HG03103 (cell line): ENCODE measurements around the gene RPL32.
"Not testable (repeated sequence)": the region's sequence is repeated elsewhere in the genome, so short reads cannot be mapped to it uniquely, and the experiment has no call there.

ENCODE experiments used
- ATAC-seq: cut with Tn5 transposase; IDR thresholded peaks from one replicate; pipeline ENCODE4 v1.9.1; 2021; ENCODE audit warnings: low read depth; ENCODE audit not compliant: unreplicated experiment

RPL32 gene

GRCh38 chr3:12810013-12810780 lies 31.2 kb downstream of the RPL32 start:
- ATAC-seq: peak; percentile 98

GRCh38 chr3:12809435-12809834 lies 31.9 kb downstream of the RPL32 start:
- ATAC-seq: no peak

- no peak for ATAC-seq
Measured at GRCh38 chr3:12809001-12809400, 32.4 kb downstream of the RPL32 start.

- no peak for ATAC-seq
Measured at GRCh38 chr3:12808587-12808986, 32.8 kb downstream of the RPL32 start.

DNA sequence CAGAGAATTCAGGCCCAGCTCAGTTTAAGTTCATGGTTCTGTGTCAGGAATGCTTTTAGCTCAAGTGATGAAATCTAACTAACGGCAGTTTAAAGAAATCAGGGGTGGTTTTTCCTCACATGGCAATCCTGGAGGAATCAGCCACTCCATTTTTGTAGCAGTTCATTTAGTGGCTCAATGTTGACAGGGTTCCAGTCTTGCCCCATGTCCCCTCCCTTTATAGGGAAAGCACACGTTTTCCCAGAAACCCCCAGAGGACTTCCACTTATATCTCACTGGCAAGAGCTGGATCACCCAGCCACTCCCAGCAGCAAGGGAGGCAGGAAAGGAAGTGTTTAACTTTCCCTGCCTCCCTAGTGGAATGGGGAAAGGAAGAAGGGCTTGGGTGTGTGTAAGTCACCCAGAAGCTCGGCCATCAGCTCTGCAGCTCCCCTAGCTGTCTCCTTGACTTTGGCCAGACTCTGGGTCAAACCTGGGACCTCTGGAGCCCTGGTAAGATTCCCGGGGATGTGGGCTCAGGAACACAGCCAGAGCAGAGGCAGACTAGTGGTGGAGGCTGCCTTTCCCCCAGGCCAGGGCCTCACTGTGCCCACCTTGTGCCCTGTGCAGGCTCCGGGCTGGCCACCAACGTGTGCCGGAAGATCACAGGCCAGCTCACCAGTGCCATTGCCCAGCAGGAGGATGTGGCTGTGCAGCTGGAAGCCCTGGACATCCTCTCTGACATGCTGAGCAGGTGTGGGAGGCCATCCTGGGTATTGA lies 33.6 kb downstream of the RPL32 start:
- ATAC-seq: no peak

GRCh38 chr3:12807066-12807465 lies 34.3 kb downstream of the RPL32 start:
- no peak for ATAC-seq

DNA sequence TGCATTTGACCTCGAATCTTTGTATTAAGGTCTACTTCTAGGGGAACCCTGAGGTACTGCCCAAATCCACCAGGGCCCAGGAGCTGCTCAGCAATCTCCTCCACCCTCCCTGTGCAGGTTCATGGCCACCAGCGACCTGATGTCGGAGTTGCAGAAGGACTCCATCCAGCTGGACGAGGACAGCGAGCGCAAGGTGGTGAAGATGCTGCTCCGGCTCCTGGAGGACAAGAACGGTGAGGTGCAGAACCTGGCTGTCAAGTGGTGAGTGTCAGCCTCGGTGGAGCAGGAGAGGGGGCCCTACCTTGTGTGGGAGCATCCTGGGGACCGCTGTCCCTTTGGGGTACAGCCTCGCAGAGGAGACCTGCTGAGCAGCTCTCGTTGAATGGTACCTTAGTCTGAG lies 38.0 kb downstream of the RPL32 start:
- ATAC-seq: no peak

DNA sequence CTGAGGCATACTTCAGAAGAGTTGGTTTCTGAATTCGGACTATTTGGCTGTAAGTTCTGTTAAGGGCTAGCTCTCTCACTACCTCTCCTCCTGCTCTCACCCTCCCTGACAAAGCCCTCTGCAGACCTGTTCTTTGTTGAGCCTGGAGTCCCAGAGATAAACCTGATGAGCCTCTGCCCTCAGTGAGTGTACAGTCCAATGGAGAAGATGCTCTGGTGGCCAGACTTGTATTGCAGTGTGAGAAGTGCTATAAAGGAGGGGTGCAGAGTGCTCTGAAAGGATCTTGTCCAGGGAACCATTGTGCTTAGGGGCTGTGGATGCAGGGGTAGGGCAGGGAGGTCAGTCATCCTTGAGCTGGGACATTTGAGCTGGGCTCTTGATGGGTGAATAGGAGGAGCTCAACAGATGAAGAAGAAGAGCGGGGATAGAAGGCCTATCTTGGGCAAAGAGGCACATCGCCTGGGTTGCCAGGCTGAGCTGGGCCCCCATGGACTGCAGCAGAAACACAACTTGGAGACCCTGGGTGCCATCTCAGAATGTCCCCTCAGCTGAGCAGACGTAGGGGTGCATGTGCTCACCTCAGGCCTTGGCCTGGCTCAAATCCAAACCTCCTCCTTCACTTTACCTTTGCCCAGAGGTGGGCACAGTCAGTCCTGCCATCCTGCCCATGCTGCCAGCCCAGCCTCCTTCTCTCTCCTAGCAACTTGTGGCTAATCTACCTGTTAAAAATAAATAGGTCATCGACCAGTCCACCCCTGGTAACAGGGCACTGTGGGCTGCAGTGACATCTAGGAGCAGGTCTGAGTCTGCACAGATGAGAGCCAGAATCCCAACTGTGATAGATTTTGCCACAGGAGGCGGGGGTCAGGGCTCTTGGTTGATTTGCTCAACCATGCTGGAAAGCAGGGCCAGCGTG lies 41.6 kb downstream of the RPL32 start:
- ATAC-seq: no peak

GRCh38 chr3:12798559-12799179 lies 42.7 kb downstream of the RPL32 start:
- ATAC-seq: no peak

- ATAC-seq: no peak
Measured at GRCh38 chr3:12797892-12798558, 43.3 kb downstream of the RPL32 start.

- no peak for ATAC-seq
Measured at GRCh38 chr3:12797124-12797891, 44.1 kb downstream of the RPL32 start.

DNA sequence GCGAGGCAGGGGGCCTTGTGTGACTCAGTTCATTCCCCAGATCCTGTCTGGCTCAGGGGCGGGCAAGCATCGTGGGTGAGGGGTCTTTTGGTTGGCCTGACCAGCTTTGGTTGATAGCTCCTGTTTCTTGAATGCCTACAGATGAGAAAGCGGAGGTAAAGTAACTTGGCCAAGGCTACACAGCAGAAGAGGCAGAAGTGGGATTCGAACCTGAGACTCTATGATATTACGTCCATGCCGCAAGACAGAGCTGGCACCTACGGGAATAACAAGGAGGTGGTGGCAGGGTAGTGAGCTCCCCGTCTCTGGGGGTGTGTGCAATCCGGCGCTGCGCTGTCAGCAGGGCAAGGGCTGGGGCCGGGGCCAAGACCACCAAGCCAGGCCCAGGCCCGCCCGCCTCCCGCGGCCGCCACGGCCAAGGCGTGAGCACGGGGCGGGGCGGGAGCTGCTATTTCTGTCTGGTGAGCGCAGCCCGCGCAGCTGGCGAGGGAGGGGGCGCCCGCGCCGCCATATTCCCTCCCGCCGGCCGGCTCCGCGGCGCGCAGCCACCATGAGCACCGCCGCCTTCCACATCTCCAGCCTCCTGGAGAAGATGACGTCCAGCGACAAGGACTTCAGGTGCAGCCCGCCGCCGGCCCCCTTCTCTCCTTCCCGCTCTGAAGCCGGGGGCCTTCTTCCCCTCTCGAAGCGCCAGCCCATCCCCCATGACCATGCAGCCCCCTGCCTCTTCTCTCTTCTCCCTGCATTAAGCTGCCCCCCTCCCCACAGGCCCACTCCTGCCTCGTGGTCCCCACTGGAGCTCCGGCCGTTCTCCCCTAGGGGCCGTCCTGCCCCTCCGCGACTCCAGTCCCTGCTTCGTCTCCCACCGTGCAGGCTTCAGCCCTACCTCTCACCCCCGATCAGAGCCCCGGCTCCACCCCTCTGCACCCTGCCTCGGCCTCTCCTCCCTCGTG lies 44.9 kb downstream of the RPL32 start, which contains the start of gene CAND2:
Gene CAND2, plus strand, starts transcription at position 510 of the 953 bp plus-strand sequence. Its CDS starts 41 bp downstream, at position 551.
- no peak for ATAC-seq

GRCh38 chr3:12793701-12794100 lies 47.7 kb downstream of the RPL32 start:
- ATAC-seq: no peak

DNA sequence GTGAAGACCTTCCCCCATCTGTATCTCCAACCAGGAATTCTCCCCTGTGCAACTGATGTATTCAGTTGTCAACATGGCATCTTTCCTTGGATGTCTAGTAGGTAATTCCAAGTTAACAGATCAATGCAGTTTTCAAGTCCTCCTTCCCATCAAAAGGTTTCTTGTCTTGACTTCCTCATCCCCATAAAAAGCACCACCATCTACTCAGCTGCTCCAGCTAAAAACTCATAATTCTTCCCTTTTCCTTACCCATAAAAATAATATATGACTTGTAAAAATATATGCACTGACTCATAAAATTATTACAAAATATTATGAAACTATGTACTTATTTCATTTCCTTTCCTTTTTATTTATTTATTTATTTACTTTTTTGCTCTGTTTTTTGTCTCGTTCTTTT lies 49.9 kb downstream of the RPL32 start:
- no peak for ATAC-seq

GRCh38 chr3:12787967-12788690 lies 53.2 kb downstream of the RPL32 start:
- not testable (repeated sequence) for ATAC-seq

- not testable (repeated sequence) for ATAC-seq
Measured at GRCh38 chr3:12787346-12787745, 54.0 kb downstream of the RPL32 start.

GRCh38 chr3:12785096-12785495 lies 56.3 kb downstream of the RPL32 start:
- ATAC-seq: no peak
